Measurements from ENCODE around the gene RAB3GAP2. TPM values are rescaled to one million over a fixed set of nuclear protein-coding genes. Genes with fewer than 3 reads are reported as not detected.

RAB3GAP2 gene
- total RNA-seq, 1 donor from 2014 or later = 51.4 TPM

DNA sequence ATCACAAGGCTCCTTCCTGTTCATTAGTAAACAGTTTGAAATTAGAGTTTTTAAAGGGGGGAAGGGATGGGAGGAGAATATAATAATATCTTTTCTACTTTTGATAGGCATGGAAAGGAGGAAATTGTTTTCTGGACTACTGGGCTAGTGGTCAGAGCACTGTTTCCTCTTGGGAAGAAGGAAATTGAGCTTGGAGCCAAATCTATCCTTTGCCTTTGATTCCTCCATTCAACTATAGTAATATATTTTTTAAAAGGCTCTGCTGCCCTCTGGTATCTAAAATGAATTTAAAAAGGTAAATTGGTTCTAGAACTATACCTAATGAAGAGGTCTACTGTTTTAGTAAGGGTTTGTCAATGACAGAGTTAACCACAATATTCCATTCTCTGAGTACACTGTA is 172.4 kb downstream of the RAB3GAP2 start:
- Mint-ChIP-seq H3K27ac (no peak overlapping the region), H3K4me1 (ENCODE audit: low read depth) (peaks cover 17% of the 10 kb centered on the region), H3K27me3 (ENCODE audit: insufficient read depth) (no peaks in the 10 kb centered on the region), H3K4me3 (no peak overlapping the region), H3K9me3 (no peaks in the 10 kb centered on the region), H3K36me3 (ENCODE audit: low read depth) (peaks cover 30% of the 10 kb centered on the region)
- intact Hi-C loops (cut with micrococcal nuclease) = no loop called here
- DNase-seq (ENCODE audit: low spot score) = no peak

Other genes starting within 250 kb of the RAB3GAP2 start
- gene EPRS1, start 225.9 kb downstream of the RAB3GAP2 start, total RNA-seq = 176 and 188 TPM in 2 replicates
- 27.0 and 28.2 TPM in 2 replicates for gene BPNT1, start 182.7 kb downstream of the RAB3GAP2 start, total RNA-seq
- 72.8 and 74.7 TPM in 2 replicates for gene IARS2, start 178.3 kb downstream of the RAB3GAP2 start, total RNA-seq

Data from activated T-helper 1 cell treated with anti-CD3 and anti-CD28 coated beads, Interleukin-12 subunit alpha, Interleukin-12 subunit beta, Interleukin-2, Interleukin-4 antibody, amounts not matched to agents 30 ng/mL and 10 ng/mL and 1 ng/mL, durations not matched to agents 14 hours and 24 hours and 36 hours (primary cell).